GM19463 (cell line): ENCODE results near the gene NCOA5.
"Not testable (repeated sequence)": the region's sequence is repeated elsewhere in the genome, so short reads cannot be mapped to it uniquely, and the experiment has no call there.

Experiments used
- ATAC-seq: cut with Tn5 transposase; IDR thresholded peaks from one replicate; pipeline ENCODE4 v1.9.1; 2021; ENCODE audit warnings: mild to moderate bottlenecking, moderate library complexity; ENCODE audit not compliant: unreplicated experiment

Gene NCOA5

GRCh38 chr20:46121184-46121930 lies 31.6 kb upstream of the NCOA5 start:
- no peak for ATAC-seq

GRCh38 chr20:46120136-46120535 lies 30.4 kb upstream of the NCOA5 start:
- ATAC-seq: no peak

GRCh38 chr20:46119547-46119946 lies 29.8 kb upstream of the NCOA5 start:
- ATAC-seq: no peak

- ATAC-seq: peak; percentile 35
These were observed 29.3 kb upstream of the NCOA5 start for GRCh38 chr20:46119028-46119546.

- peak; percentile 52 for ATAC-seq
These were observed 28.8 kb upstream of the NCOA5 start for GRCh38 chr20:46118481-46119020.

GRCh38 chr20:46117704-46118467 lies 28.1 kb upstream of the NCOA5 start, which contains the start of gene CD40:
TSS of gene CD40 (plus strand) at chr20:46118314. CDS start at chr20:46118344, 30 bp downstream.
- ATAC-seq: peak; percentile 74

GRCh38 chr20:46114449-46114848 lies 24.7 kb upstream of the NCOA5 start:
- no peak for ATAC-seq

GRCh38 chr20:46113113-46113470 lies 23.3 kb upstream of the NCOA5 start:
- ATAC-seq: no peak

- no peak for ATAC-seq
These were observed 22.8 kb upstream of the NCOA5 start for GRCh38 chr20:46112430-46113112.

- no peak for ATAC-seq
These were observed 22.1 kb upstream of the NCOA5 start for GRCh38 chr20:46111836-46112212.

- peak; percentile 45 for ATAC-seq
These were observed 21.5 kb upstream of the NCOA5 start for GRCh38 chr20:46111028-46111835.

- ATAC-seq: no peak
These were observed 19.2 kb upstream of the NCOA5 start for GRCh38 chr20:46108976-46109375.

GRCh38 chr20:46108435-46108841 lies 18.7 kb upstream of the NCOA5 start:
- peak; percentile 83 for ATAC-seq

- no peak for ATAC-seq
These were observed 17.3 kb upstream of the NCOA5 start for GRCh38 chr20:46107061-46107460.

- ATAC-seq: no peak
These were observed 14.5 kb upstream of the NCOA5 start for GRCh38 chr20:46104262-46104661.

GRCh38 chr20:46102940-46103339 lies 13.2 kb upstream of the NCOA5 start:
- no peak for ATAC-seq

- no peak for ATAC-seq
These were observed 12.2 kb upstream of the NCOA5 start for GRCh38 chr20:46101957-46102356.

- ATAC-seq: no peak
These were observed 11.2 kb upstream of the NCOA5 start for GRCh38 chr20:46100988-46101387.

- not testable (repeated sequence) for ATAC-seq
These were observed 10.7 kb upstream of the NCOA5 start for GRCh38 chr20:46100444-46100843.
